NCI-H187 treated with DMSO at 0.1 percent for 48 hours (cell line): ENCODE results near the gene KMT5C.

Experiments used
- DNase-seq: peaks from one replicate; lab custom pipeline; 2025; lab: John Stamatoyannopoulos, UW

KMT5C gene

GRCh38 chr19:55386493-55386971 lies 46.9 kb downstream of the KMT5C start:
- no peak for DNase-seq

- DNase-seq: no peak
These were observed 48.2 kb downstream of the KMT5C start for GRCh38 chr19:55387736-55388497.

- DNase-seq: no peak
These were observed 50.0 kb downstream of the KMT5C start for GRCh38 chr19:55389386-55390317.

- DNase-seq: no peak
These were observed 50.8 kb downstream of the KMT5C start for GRCh38 chr19:55390461-55390880.

GRCh38 chr19:55391191-55391670 lies 51.6 kb downstream of the KMT5C start:
- no peak for DNase-seq

- no peak for DNase-seq
These were observed 52.3 kb downstream of the KMT5C start for GRCh38 chr19:55391702-55392615.

GRCh38 chr19:55392820-55393761 lies 53.4 kb downstream of the KMT5C start:
- DNase-seq: no peak
